Ramos (cell line): Measurements from ENCODE around the gene CENPM.

Source experiments
- in situ Hi-C: fragments of 300-500 bp; cut with MboI; formaldehyde crosslinking; loops from one replicate; pipeline ENCODE4 v1.14.3; 2022; ENCODE audit warnings: low sequenced_read_pairs; ENCODE audit not compliant: unreplicated experiment

CENPM gene

GRCh38 chr22:41968601-41969000, 21.6 kb upstream of the CENPM start:
- in situ Hi-C loops, result loop anchor here (10.0 kb wide), 2 partner anchors 146 to 466 kb away; partner anchors contain the start of gene NFAM1

GRCh38 chr22:41966607-41967240, 19.8 kb upstream of the CENPM start:
- in situ Hi-C loops, result loop anchor here (10.0 kb wide), 2 partner anchors 148 to 468 kb away; partner anchors contain the start of gene NFAM1

GRCh38 chr22:41966225-41966606, 19.3 kb upstream of the CENPM start:
- in situ Hi-C loops, result loop anchor here (10.0 kb wide), 2 partner anchors 149 to 469 kb away; partner anchors contain the start of gene NFAM1

GRCh38 chr22:41964112-41964491, 17.1 kb upstream of the CENPM start:
- in situ Hi-C loops, result loop anchor here (10.0 kb wide), 2 partner anchors 151 to 471 kb away; partner anchors contain the start of gene NFAM1

GRCh38 chr22:41963453-41964111, 16.6 kb upstream of the CENPM start:
- in situ Hi-C loops, result loop anchor here (10.0 kb wide), 2 partner anchors 151 to 471 kb away; partner anchors contain the start of gene NFAM1

GRCh38 chr22:41957941-41958556, 11.1 kb upstream of the CENPM start:
- in situ Hi-C loops, result no loop called here

- in situ Hi-C loops, result no loop called here
Measured at GRCh38 chr22:41952713-41953112, 5.8 kb upstream of the CENPM start.

GRCh38 chr22:41951898-41952474, 5.0 kb upstream of the CENPM start, which contains the start of gene SMIM45:
TSS of gene SMIM45 (plus strand) at chr22:41952150.
- in situ Hi-C loops, result no loop called here

- in situ Hi-C loops, result loop anchor here (5.0 kb wide), 1 partner anchor 127 kb away; no protein-coding TSS in a partner anchor
Measured at GRCh38 chr22:41949297-41949965, 2.5 kb upstream of the CENPM start.

GRCh38 chr22:41948928-41949296, 2.0 kb upstream of the CENPM start:
- in situ Hi-C loops, result loop anchor here (5.0 kb wide), 1 partner anchor 127 kb away; no protein-coding TSS in a partner anchor

GRCh38 chr22:41948142-41948541, 1.2 kb upstream of the CENPM start:
- in situ Hi-C loops, result loop anchor here (5.0 kb wide), 1 partner anchor 126 kb away; no protein-coding TSS in a partner anchor

GRCh38 chr22:41947424-41948080, 600 bp upstream of the CENPM start:
- in situ Hi-C loops, result loop anchor here (5.0 kb wide), 1 partner anchor 125 kb away; no protein-coding TSS in a partner anchor

GRCh38 chr22:41943661-41944209, 3.2 kb downstream of the CENPM start:
- in situ Hi-C loops, result loop anchor here (5.0 kb wide), 1 partner anchor 246 kb away; the partner anchor contains the start of gene MEI1

GRCh38 chr22:41940832-41941765, 5.9 kb downstream of the CENPM start:
- in situ Hi-C loops, result loop anchor here (5.0 kb wide), 1 partner anchor 244 kb away; the partner anchor contains the start of gene MEI1

- in situ Hi-C loops, result loop anchor here (5.0 kb wide), 1 partner anchor 243 kb away; the partner anchor contains the start of gene MEI1
Measured at GRCh38 chr22:41939981-41940831, 6.7 kb downstream of the CENPM start.

GRCh38 chr22:41936894-41937169, 10.1 kb downstream of the CENPM start:
- in situ Hi-C loops, result no loop called here

- in situ Hi-C loops, result no loop called here
Measured at GRCh38 chr22:41935509-41935908, 11.4 kb downstream of the CENPM start.
